Measurements from ENCODE around the gene TMEM120B. TPM values are rescaled to one million over a fixed set of nuclear protein-coding genes. Genes with fewer than 3 reads are reported as not detected.

The TMEM120B gene
- total and polyA plus RNA-seq, 2 of the 4 experiments (the other 2 are of a cell fraction): 10.6 to 18.4 TPM

DNA sequence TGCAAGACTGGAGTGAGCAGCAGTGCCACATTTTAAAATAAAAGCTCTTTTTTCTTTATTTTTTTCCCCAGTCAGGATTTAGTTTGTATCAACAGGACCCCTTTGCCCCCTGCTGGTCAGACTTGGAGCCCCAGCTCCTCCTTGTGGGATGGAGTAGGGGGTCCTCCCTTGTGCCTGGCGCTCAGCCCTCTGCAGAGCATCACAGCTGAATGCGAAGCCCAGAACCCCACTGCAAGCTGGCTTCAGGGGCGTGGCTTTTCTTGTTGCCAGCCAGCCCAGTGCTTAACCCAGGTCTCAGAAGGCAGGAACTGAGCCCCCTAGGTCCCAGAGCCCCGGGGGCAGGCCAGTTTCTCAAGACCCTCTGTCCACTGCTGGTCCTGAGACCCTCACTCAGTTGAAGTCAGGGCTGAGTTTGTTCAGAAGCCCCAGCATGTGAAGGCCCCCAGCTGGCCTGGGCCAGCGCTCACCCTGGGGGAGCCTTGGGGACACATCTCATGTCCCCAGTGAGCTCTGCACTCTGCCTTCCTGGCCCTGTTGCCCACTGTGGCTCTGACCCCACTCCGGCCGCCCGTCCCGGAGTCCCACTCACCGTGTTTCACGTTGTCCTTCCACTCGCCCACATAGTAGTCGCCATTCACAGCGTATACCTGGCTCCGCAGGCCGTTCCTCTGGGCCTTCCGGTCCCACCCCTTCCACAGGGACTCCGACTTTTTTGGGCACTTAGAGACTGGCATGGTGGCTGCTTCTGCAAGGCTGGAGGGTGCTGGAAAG, 43.6 kb upstream of the TMEM120B start:
- H3K27ac ChIP-seq (ENCODE audit: insufficient read depth, low read length): no peak overlapping the region
- H4K91ac ChIP-seq (ENCODE audit: insufficient read depth, low read depth, low read length): no peak overlapping the region
- H3K4ac ChIP-seq (ENCODE audit: low read depth, low read length): no peak overlapping the region
- no peaks in the 10 kb centered on the region for H3K79me1 ChIP-seq (ENCODE audit: low read depth in 1 of 2, low read length in 2 of 2)
- ATAC-seq (ENCODE audit: low read depth) (peak; percentile 53), DNase-seq (peak; percentile 36)
- H3K56ac ChIP-seq (ENCODE audit: extremely low read depth, insufficient read depth, low read length): no peak overlapping the region
- no peak overlapping the region for H2BK5ac ChIP-seq (ENCODE audit: low read depth, low read length, poor library complexity, severe bottlenecking)
- no peak overlapping the region for H3K18ac ChIP-seq (ENCODE audit: low read depth, low read length)
- POLR2A ChIA-PET (ENCODE audit: unreplicated experiment): no interaction called here
- no peaks in the 10 kb centered on the region for H3K9me3 ChIP-seq (ENCODE audit: control insufficient read depth, insufficient read depth, low read length)
- H4K8ac ChIP-seq (ENCODE audit: low read depth in 2 of 2, low read length in 2 of 2): no peak overlapping the region
- H3K9ac ChIP-seq (ENCODE audit: low read depth, low read length): no peak overlapping the region
- no peak overlapping the region for H2AK5ac ChIP-seq (ENCODE audit: low read depth, low read length)
- no peak overlapping the region for H3K4me2 ChIP-seq (ENCODE audit: low read depth, low read length)
- H2BK20ac ChIP-seq (ENCODE audit: low read depth, low read length): no peak overlapping the region
- H2AK9ac ChIP-seq (replicated peaks; ENCODE audit: low read depth, low read length, poor library complexity): peak overlapping the region; percentile 11
- no TSS peak for BruUV-seq (replicated peaks)
- no peaks in the 10 kb centered on the region for H4K20me1 ChIP-seq (ENCODE audit: insufficient read depth, low read length)
- H4K5ac ChIP-seq (ENCODE audit: low read depth, low read length): no peak overlapping the region
- in situ Hi-C loops (cut with MboI; ENCODE audit: low sequenced_read_pairs) (loop anchor here (5.0 kb wide), 2 partner anchors 122 to 177 kb away; no protein-coding TSS in a partner anchor), intact Hi-C loops (cut with micrococcal nuclease) (loop anchor here (1.0 to 5.0 kb wide), 2 partner anchors 117 to 167 kb away; no protein-coding TSS in a partner anchor), dilution Hi-C loops (cut with HindIII; ENCODE audit: low sequenced_read_pairs, unreplicated experiment) (no loop called here)
- H3K14ac ChIP-seq (replicated peaks; ENCODE audit: low read depth, low read length): no peak overlapping the region
- H2BK120ac ChIP-seq (ENCODE audit: low read depth, low read length): no peak overlapping the region
- no peak overlapping the region for H3K4me3 ChIP-seq (ENCODE audit: insufficient read depth, low read depth, low read length)
- H3K9me1 ChIP-seq (ENCODE audit: insufficient read depth, low read length): 0 out of 2 replicates have a peak, but pooled peaks cover 4% of the 10 kb centered on the region
- no peaks in the 10 kb centered on the region for H3K27me3 ChIP-seq (ENCODE audit: control insufficient read depth, insufficient read depth, low read length)
- peak overlapping the region; percentile 8 for H2AFZ ChIP-seq (replicated peaks; ENCODE audit: low read length, poor library complexity)
- no peaks in the 10 kb centered on the region for H3K36me3 ChIP-seq (ENCODE audit: control insufficient read depth, insufficient read depth, low read length)
- WGBS, 2 experiments (ENCODE audit: extremely low coverage in 2 of 2, insufficient read length in 1 of 2): 64% methylated on average over 8 of the region's 18 CpGs; no CpG with 5 or more reads in 1 of the 2 experiments
- CTCF ChIA-PET: interaction anchor here (0.6 to 2.6 kb wide), 11 partner anchors 18 to 179 kb away, joined by 3 to 15 read pairs (median 4); partner anchors contain the start of genes ORAI1 and RHOF
- H2BK15ac ChIP-seq (ENCODE audit: low read depth, low read length): no peak overlapping the region
- peaks cover 3% of the 10 kb centered on the region for H3K4me1 ChIP-seq (ENCODE audit: control insufficient read depth, insufficient read depth, low read length)
- H3K23ac ChIP-seq (ENCODE audit: low read depth, low read length): no peak overlapping the region
- no peak for TF ChIP-seq RCOR1 (IDR thresholded peaks at IDR 0.05; ENCODE audit: insufficient replicate concordance, low read length)
- no peak for TF ChIP-seq BHLHE40 (IDR thresholded peaks at IDR 0.05; ENCODE audit: low read depth, low read length)
- no peak for TF ChIP-seq RFX5 (IDR thresholded peaks at IDR 0.05; ENCODE audit: low read depth, low read length)
- TF ChIP-seq MXI1 (IDR thresholded peaks at IDR 0.05; ENCODE audit: borderline replicate concordance, low read depth, low read length): no peak
- peak; percentile 66 for TF ChIP-seq RAD21 (IDR thresholded peaks at IDR 0.05; ENCODE audit: low read length)
- TF ChIP-seq POLR2A (IDR thresholded peaks at IDR 0.05; ENCODE audit: low read depth, low read length): no peak
- TF ChIP-seq, protein P1, sequence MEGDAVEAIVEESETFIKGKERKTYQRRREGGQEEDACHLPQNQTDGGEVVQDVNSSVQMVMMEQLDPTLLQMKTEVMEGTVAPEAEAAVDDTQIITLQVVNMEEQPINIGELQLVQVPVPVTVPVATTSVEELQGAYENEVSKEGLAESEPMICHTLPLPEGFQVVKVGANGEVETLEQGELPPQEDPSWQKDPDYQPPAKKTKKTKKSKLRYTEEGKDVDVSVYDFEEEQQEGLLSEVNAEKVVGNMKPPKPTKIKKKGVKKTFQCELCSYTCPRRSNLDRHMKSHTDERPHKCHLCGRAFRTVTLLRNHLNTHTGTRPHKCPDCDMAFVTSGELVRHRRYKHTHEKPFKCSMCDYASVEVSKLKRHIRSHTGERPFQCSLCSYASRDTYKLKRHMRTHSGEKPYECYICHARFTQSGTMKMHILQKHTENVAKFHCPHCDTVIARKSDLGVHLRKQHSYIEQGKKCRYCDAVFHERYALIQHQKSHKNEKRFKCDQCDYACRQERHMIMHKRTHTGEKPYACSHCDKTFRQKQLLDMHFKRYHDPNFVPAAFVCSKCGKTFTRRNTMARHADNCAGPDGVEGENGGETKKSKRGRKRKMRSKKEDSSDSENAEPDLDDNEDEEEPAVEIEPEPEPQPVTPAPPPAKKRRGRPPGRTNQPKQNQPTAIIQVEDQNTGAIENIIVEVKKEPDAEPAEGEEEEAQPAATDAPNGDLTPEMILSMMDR (conservative IDR thresholded peaks at IDR 0.05; ENCODE audit: low read depth, low read length): peak; percentile 60
- TF ChIP-seq CHD1 (IDR thresholded peaks at IDR 0.05; ENCODE audit: low read depth, low read length): no peak
- TF ChIP-seq CEBPB (IDR thresholded peaks at IDR 0.05; ENCODE audit: low read depth, low read length): no peak
- no peak for TF ChIP-seq FOS (IDR thresholded peaks at IDR 0.05; ENCODE audit: low read depth, low read length)
- no peak for TF ChIP-seq MAFK (IDR thresholded peaks at IDR 0.05; ENCODE audit: low read depth, low read length)
- TF ChIP-seq, protein P2, sequence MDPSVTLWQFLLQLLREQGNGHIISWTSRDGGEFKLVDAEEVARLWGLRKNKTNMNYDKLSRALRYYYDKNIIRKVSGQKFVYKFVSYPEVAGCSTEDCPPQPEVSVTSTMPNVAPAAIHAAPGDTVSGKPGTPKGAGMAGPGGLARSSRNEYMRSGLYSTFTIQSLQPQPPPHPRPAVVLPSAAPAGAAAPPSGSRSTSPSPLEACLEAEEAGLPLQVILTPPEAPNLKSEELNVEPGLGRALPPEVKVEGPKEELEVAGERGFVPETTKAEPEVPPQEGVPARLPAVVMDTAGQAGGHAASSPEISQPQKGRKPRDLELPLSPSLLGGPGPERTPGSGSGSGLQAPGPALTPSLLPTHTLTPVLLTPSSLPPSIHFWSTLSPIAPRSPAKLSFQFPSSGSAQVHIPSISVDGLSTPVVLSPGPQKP (IDR thresholded peaks at IDR 0.05; ENCODE audit: borderline replicate concordance, low read depth, low read length): no peak
- no peak for TF ChIP-seq MAZ (IDR thresholded peaks at IDR 0.05; ENCODE audit: borderline replicate concordance, low read depth, low read length)
- TF ChIP-seq, protein P3, sequence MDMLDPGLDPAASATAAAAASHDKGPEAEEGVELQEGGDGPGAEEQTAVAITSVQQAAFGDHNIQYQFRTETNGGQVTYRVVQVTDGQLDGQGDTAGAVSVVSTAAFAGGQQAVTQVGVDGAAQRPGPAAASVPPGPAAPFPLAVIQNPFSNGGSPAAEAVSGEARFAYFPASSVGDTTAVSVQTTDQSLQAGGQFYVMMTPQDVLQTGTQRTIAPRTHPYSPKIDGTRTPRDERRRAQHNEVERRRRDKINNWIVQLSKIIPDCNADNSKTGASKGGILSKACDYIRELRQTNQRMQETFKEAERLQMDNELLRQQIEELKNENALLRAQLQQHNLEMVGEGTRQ (IDR thresholded peaks at IDR 0.05; ENCODE audit: low read depth, low read length): no peak
- no peak for TF ChIP-seq NFE2L2 (IDR thresholded peaks at IDR 0.05; ENCODE audit: low read depth, low read length)

Data from IMR-90 (cell line).